Measurements from ENCODE around the gene MYO18A.

- no peak for TF ChIP-seq CTCF (conservative IDR thresholded peaks at IDR 0.05; ENCODE audit: low read depth, low read length)
- TF ChIP-seq CEBPB (IDR thresholded peaks at IDR 0.05; ENCODE audit: low read depth, low read length): no peak
- no peak for TF ChIP-seq RAD21 (IDR thresholded peaks at IDR 0.05; ENCODE audit: low read length)
- TF ChIP-seq MXI1 (IDR thresholded peaks at IDR 0.05; ENCODE audit: borderline replicate concordance, low read depth, low read length): no peak
- no peak for TF ChIP-seq POLR2A (IDR thresholded peaks at IDR 0.05; ENCODE audit: low read depth, low read length)
- no peak for TF ChIP-seq RCOR1 (IDR thresholded peaks at IDR 0.05; ENCODE audit: insufficient replicate concordance, low read length)
- TF ChIP-seq, protein P1, sequence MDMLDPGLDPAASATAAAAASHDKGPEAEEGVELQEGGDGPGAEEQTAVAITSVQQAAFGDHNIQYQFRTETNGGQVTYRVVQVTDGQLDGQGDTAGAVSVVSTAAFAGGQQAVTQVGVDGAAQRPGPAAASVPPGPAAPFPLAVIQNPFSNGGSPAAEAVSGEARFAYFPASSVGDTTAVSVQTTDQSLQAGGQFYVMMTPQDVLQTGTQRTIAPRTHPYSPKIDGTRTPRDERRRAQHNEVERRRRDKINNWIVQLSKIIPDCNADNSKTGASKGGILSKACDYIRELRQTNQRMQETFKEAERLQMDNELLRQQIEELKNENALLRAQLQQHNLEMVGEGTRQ (IDR thresholded peaks at IDR 0.05; ENCODE audit: low read depth, low read length): no peak
- no peak for TF ChIP-seq MAZ (IDR thresholded peaks at IDR 0.05; ENCODE audit: borderline replicate concordance, low read depth, low read length)
- TF ChIP-seq RFX5 (IDR thresholded peaks at IDR 0.05; ENCODE audit: low read depth, low read length): no peak
Measured at GRCh38 chr17:29165261-29165660, 14.9 kb downstream of the MYO18A start.

Data from IMR-90 (cell line).